ENCODE data around the gene VRK2. TPM values are rescaled to one million over a fixed set of nuclear protein-coding genes. Genes with fewer than 3 reads are reported as not detected.

Gene VRK2
- total RNA-seq, 1 experiment from 2014 or later = 33.0 TPM

- no peak for TF ChIP-seq YY1 (IDR thresholded peaks at IDR 0.05; ENCODE audit: extremely low read depth, insufficient replicate concordance, low read depth, low read length)
- TF ChIP-seq CBX3 (IDR thresholded peaks at IDR 0.05; ENCODE audit: low read depth) = no peak
- no peak for TF ChIP-seq SIN3A (IDR thresholded peaks at IDR 0.05; ENCODE audit: low read depth)
- TF ChIP-seq ATF3 (IDR thresholded peaks at IDR 0.05) = no peak
Observed at GRCh38 chr2:58052978-58053377, 6.4 kb downstream of the VRK2 start (continued).

- no TSS peak for BruUV-seq (replicated peaks)
- Histone ChIP-seq H3K4me2 (ENCODE audit: low read length) (no peak overlapping the region), H3K9me2 (ENCODE audit: insufficient read depth) (no peaks in the 10 kb centered on the region), H3K9me3 (ENCODE audit: control insufficient read depth in 1 of 2, insufficient read depth in 1 of 2, low read depth in 1 of 2, low read length in 2 of 2) (no peaks in the 10 kb centered on the region), H3K9ac (ENCODE audit: low read length) (no peak overlapping the region), H3K27ac (ENCODE audit: low read depth, low read length) (no peak overlapping the region), H3K27me3 (ENCODE audit: insufficient read depth, low read length) (no peaks in the 10 kb centered on the region), H4K20me1 (ENCODE audit: insufficient read depth) (no peaks in the 10 kb centered on the region), H3K4me3 (replicated peaks in 1 of 2; ENCODE audit: low read depth in 1 of 2, low read length in 2 of 2) (no peak overlapping the region), H3K36me3 (ENCODE audit: control insufficient read depth in 1 of 2, insufficient read depth in 2 of 2, low read length in 2 of 2) (peaks cover 5 to 15% of the 10 kb centered on the region in 2 experiments; a peak in 2 of 4 replicates), H2AFZ (ENCODE audit: low read depth, low read length, poor library complexity, severe bottlenecking) (no peak overlapping the region), H3K79me2 (ENCODE audit: insufficient read depth, low read length) (peaks cover 43% of the 10 kb centered on the region), H3K4me1 (ENCODE audit: control insufficient read depth in 1 of 2, insufficient read depth in 2 of 2, low read length in 2 of 2) (peaks cover 0 to 4% of the 10 kb centered on the region in 2 experiments; a peak in 1 of 4 replicates)
- DNase-seq (ENCODE audit: low read depth, low spot score) (no peak), ATAC-seq (no peak)
- intact Hi-C loops (cut with micrococcal nuclease) = no loop called here
- ChIA-PET POLR2A (no interaction called here), CTCF (no interaction called here), RAD21 (ENCODE audit: low non-redundant PET in 1 of 2, low total read pairs in 2 of 2, uncharacterized antibody in 2 of 2, unreplicated experiment in 2 of 2) (no interaction called here)
- TF ChIP-seq SRF (IDR thresholded peaks at IDR 0.05; ENCODE audit: low read depth) = no peak
- no peak for TF ChIP-seq REST (IDR thresholded peaks at IDR 0.05; ENCODE audit: low read depth)
- no peak for TF ChIP-seq POLR2A (IDR thresholded peaks at IDR 0.05; ENCODE audit: borderline replicate concordance, extremely low read depth, insufficient read depth, insufficient read length)
- TF ChIP-seq RAD21 (IDR thresholded peaks at IDR 0.05; ENCODE audit: low read depth) = no peak
- no peak for TF ChIP-seq MAX (IDR thresholded peaks at IDR 0.05)
- TF ChIP-seq SIN3A (IDR thresholded peaks at IDR 0.05; ENCODE audit: low read depth) = no peak
- no peak for TF ChIP-seq CBX3 (IDR thresholded peaks at IDR 0.05; ENCODE audit: low read depth)
- no peak for TF ChIP-seq TCF7L2 (IDR thresholded peaks at IDR 0.05; ENCODE audit: borderline replicate concordance, extremely low read depth, insufficient read depth, insufficient read length)
- TF ChIP-seq ELF1 (IDR thresholded peaks at IDR 0.05; ENCODE audit: borderline replicate concordance, low read depth) = no peak
- TF ChIP-seq ZBTB33 (IDR thresholded peaks at IDR 0.05; ENCODE audit: extremely low read depth, insufficient replicate concordance, low read length) = no peak
Observed at GRCh38 chr2:58054264-58054663, 7.7 kb downstream of the VRK2 start.
